ENCODE data around the gene NEDD4.

- no peak for TF ChIP-seq CTCF (IDR thresholded peaks at IDR 0.05)
- TF ChIP-seq POLR2A (IDR thresholded peaks at IDR 0.05): no peak
Observed at GRCh38 chr15:55782901-55783300, 210.5 kb downstream of the NEDD4 start.

All from lower leg skin (tissue), 3 donors.